OCI-LY1 (cell line): ENCODE data around the gene NOL11.

Source experiments
- H2AFZ ChIP-seq: fragments of 200-600 bp; sonication (generic), shearing (Covaris generic); 2 replicates; pipeline ENCODE4 v1.6.0; 2014; ENCODE audit warnings: antibody characterized with exemption, mild to moderate bottlenecking, low read length
- H3F3A ChIP-seq: fragments of 200-600 bp; sonication (generic), shearing (Covaris generic); 2 replicates; pipeline ENCODE4 v1.6.0; 2014; ENCODE audit warnings: mild to moderate bottlenecking, antibody characterized with exemption, low read length, moderate library complexity; ENCODE audit not compliant: insufficient read depth
- H3K27ac ChIP-seq: fragments of 200-600 bp; sonication (generic); 2 replicates; pipeline ENCODE4 v1.5.1; 2014; ENCODE audit warnings: low read length, mixed run types, mild to moderate bottlenecking, low read depth; ENCODE audit not compliant: poor library complexity, severe bottlenecking
- H3K27me3 ChIP-seq: fragments of 200-600 bp; sonication (generic); 2 replicates; pipeline ENCODE4 v1.6.0; 2014; ENCODE audit warnings: antibody characterized with exemption, mild to moderate bottlenecking, low read length, moderate library complexity; ENCODE audit not compliant: insufficient read depth
- H3K36me3 ChIP-seq: fragments of 200-600 bp; sonication (generic); 2 replicates; pipeline ENCODE4 v1.6.1; 2014; ENCODE audit warnings: mild to moderate bottlenecking, antibody characterized with exemption, low read length, moderate library complexity, mixed read lengths; ENCODE audit not compliant: insufficient read depth
- H3K4me1 ChIP-seq: fragments of 200-600 bp; sonication (generic); 2 replicates; pipeline ENCODE4 v1.5.1; 2014; ENCODE audit warnings: mild to moderate bottlenecking, low read length, moderate library complexity; ENCODE audit not compliant: insufficient read depth, severe bottlenecking
- H3K4me2 ChIP-seq: fragments of 200-600 bp; sonication (generic), shearing (Covaris generic); 2 replicates; pipeline ENCODE4 v1.6.1; 2014; ENCODE audit warnings: low read length
- H3K4me3 ChIP-seq: fragments of 200-600 bp; sonication (generic); 2 replicates; pipeline ENCODE4 v1.5.1; 2014; ENCODE audit warnings: low read length, low read depth, mild to moderate bottlenecking, mixed read lengths; ENCODE audit not compliant: poor library complexity, severe bottlenecking
- H3K79me2 ChIP-seq: fragments of 200-600 bp; shearing (Covaris generic); 2 replicates; pipeline ENCODE4 v1.6.1; 2016; ENCODE audit warnings: mixed run types, low read length, mixed read lengths; ENCODE audit not compliant: insufficient read depth
- H3K9ac ChIP-seq: fragments of 200-600 bp; sonication (generic), shearing (Covaris generic); 2 replicates; pipeline ENCODE4 v1.6.1; 2014; ENCODE audit warnings: mild to moderate bottlenecking, low read length, mixed read lengths
- H3K9me2 ChIP-seq: fragments of 200-600 bp; sonication (generic), shearing (Covaris generic); 2 replicates; pipeline ENCODE4 v1.6.1; 2014; ENCODE audit warnings: low read depth, mild to moderate bottlenecking, low read length, mixed read lengths
- H3K9me3 ChIP-seq: fragments of 200-600 bp; shearing (Covaris generic); 2 replicates; pipeline ENCODE4 v1.6.1; 2014; ENCODE audit warnings: low read length, mixed read lengths
- H4K20me1 ChIP-seq: fragments of 200-600 bp; sonication (generic), shearing (Covaris generic); 2 replicates; pipeline ENCODE4 v1.6.0; 2016; ENCODE audit warnings: mild to moderate bottlenecking, low read length; ENCODE audit not compliant: insufficient read depth
- EZH2 ChIP-seq: fragments of 200-600 bp; sonication (generic), shearing (Covaris generic); IDR thresholded peaks from 2 replicates; pipeline ENCODE4 v1.8.0; 2017; ENCODE audit warnings: borderline replicate concordance, mixed run types, mild to moderate bottlenecking, antibody characterized with exemption, low read length, moderate library complexity, mixed read lengths
- TF ChIP-seq, protein P1 (sequence below): fragments of 200-600 bp; sonication (generic), shearing (Covaris generic); IDR thresholded peaks from 2 replicates; pipeline ENCODE4 v1.5.1; 2017; ENCODE audit warnings: mild to moderate bottlenecking, antibody characterized with exemption, low read length, moderate library complexity, mixed read lengths

Gene NOL11

DNA sequence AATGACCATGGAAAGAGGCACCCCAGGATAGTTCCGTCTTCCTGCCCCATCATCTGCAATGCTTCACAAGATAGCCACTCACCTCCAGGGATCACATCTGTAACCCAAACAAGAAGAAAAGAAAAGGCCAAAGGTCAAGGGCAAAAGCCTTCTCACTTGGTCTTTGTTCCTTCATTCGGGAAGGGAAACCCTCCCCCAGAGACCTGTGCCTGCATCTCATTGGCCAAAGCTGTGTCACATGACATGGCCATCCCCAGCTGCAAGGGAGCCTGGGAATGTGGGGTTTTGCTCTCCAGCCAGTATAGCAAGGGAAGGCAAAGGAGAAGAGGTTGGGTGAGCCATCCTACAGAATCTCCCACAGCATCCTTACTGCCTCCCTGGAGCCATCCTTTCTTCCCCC lies 47.9 kb downstream of the NOL11 start:
- H3K79me2 ChIP-seq, result no peaks in the 10 kb centered on the region
- no peaks in the 10 kb centered on the region for H3K9me3 ChIP-seq
- no peak overlapping the region for H2AFZ ChIP-seq
- H4K20me1 ChIP-seq, result no peaks in the 10 kb centered on the region
- no peaks in the 10 kb centered on the region for H3K27me3 ChIP-seq
- no peaks in the 10 kb centered on the region for H3K36me3 ChIP-seq
- TF ChIP-seq EZH2, result no peak
- no peaks in the 10 kb centered on the region for H3K9me2 ChIP-seq
- no peak overlapping the region for H3K4me2 ChIP-seq
- no peak overlapping the region for H3K27ac ChIP-seq
- H3K4me3 ChIP-seq, result no peak overlapping the region
- H3F3A ChIP-seq, result no peaks in the 10 kb centered on the region
- no peaks in the 10 kb centered on the region for H3K4me1 ChIP-seq
- H3K9ac ChIP-seq, result no peak overlapping the region

DNA sequence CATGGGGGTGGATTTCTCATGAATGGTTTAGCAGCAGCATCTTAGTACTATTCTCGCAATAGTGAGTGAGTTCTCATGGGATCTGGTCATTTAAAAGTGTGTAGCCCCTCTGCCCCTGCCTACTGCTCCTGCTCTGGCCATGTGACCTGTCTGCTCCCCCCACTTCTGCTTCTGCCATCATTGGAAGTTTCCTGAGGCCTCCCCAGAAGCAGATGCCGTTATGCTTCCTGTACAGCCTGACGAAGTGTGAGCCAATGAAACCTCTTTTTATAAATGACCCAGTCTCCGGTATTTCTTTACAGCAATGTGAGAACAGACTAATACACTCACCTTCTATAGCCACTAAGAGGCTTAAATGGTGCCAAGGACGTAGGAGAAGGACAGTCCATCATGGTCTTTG lies 51.5 kb downstream of the NOL11 start:
- Histone ChIP-seq H2AFZ (no peak overlapping the region), H3K4me2 (no peak overlapping the region), H3K9me3 (no peaks in the 10 kb centered on the region), H3K27me3 (no peaks in the 10 kb centered on the region), H3F3A (no peaks in the 10 kb centered on the region), H3K27ac (no peak overlapping the region), H4K20me1 (no peaks in the 10 kb centered on the region), H3K36me3 (no peaks in the 10 kb centered on the region; the same call in 1 of the 2 replicates), H3K9me2 (no peaks in the 10 kb centered on the region), H3K79me2 (no peaks in the 10 kb centered on the region), H3K4me1 (no peaks in the 10 kb centered on the region), H3K4me3 (no peak overlapping the region), H3K9ac (no peak overlapping the region)
- TF ChIP-seq EZH2, result no peak
- TF ChIP-seq, protein P1, sequence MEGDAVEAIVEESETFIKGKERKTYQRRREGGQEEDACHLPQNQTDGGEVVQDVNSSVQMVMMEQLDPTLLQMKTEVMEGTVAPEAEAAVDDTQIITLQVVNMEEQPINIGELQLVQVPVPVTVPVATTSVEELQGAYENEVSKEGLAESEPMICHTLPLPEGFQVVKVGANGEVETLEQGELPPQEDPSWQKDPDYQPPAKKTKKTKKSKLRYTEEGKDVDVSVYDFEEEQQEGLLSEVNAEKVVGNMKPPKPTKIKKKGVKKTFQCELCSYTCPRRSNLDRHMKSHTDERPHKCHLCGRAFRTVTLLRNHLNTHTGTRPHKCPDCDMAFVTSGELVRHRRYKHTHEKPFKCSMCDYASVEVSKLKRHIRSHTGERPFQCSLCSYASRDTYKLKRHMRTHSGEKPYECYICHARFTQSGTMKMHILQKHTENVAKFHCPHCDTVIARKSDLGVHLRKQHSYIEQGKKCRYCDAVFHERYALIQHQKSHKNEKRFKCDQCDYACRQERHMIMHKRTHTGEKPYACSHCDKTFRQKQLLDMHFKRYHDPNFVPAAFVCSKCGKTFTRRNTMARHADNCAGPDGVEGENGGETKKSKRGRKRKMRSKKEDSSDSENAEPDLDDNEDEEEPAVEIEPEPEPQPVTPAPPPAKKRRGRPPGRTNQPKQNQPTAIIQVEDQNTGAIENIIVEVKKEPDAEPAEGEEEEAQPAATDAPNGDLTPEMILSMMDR, result no peak

DNA sequence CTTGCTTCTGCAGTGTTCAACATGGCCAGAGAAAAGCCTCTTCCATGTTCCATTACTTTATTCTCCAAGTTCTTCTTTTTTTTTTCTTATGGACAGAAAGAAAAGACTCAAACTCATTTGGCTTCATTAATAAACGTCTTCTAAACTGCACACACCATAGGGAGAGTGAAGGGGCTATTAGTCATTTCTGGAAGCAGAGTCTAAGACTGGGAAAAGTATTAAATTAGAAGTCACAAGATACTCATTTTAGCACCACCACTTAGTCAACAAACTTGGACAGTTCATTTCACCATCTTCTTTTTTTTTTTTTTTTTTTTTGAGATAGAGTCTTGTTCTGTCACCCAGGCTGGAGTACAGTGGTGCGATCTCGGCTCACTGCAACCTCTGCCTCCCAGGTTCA lies 52.8 kb downstream of the NOL11 start:
- no peak overlapping the region for H2AFZ ChIP-seq
- H3K36me3 ChIP-seq, result no peaks in the 10 kb centered on the region; the same call in 1 of the 2 replicates
- no peaks in the 10 kb centered on the region for H3K4me1 ChIP-seq
- H3K4me3 ChIP-seq, result no peak overlapping the region
- no peak overlapping the region for H3K4me2 ChIP-seq
- H3K27me3 ChIP-seq, result no peaks in the 10 kb centered on the region
- no peaks in the 10 kb centered on the region for H4K20me1 ChIP-seq
- H3K9ac ChIP-seq, result no peak overlapping the region
- H3K9me3 ChIP-seq, result no peaks in the 10 kb centered on the region
- no peaks in the 10 kb centered on the region for H3K9me2 ChIP-seq
- no peak for TF ChIP-seq EZH2
- TF ChIP-seq, protein P1, result no peak
- no peak overlapping the region for H3K27ac ChIP-seq
- H3F3A ChIP-seq, result no peaks in the 10 kb centered on the region
- H3K79me2 ChIP-seq, result no peaks in the 10 kb centered on the region

DNA sequence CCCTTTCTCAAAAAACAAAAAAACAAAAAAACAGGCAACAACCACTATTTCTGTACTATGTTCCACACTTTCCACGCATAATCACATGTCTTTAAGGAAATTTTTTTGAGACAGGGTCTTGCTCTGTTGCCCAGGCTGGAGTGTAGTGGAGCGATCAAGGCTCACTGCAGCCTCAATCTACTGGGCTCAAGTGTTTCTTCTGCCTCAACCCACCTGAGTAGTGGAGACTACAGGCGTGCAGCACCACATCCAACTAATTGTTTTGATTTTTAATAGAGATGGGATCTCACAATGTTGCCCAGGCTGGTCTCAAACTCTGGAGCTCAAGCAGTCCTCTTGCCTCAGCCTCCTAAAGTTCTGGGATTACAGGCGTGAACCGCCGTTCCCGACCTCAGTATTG lies 54.9 kb downstream of the NOL11 start:
- Histone ChIP-seq H3K9me2 (no peaks in the 10 kb centered on the region), H3K4me3 (no peak overlapping the region), H2AFZ (no peak overlapping the region), H3F3A (no peaks in the 10 kb centered on the region), H3K27ac (no peak overlapping the region), H3K27me3 (no peaks in the 10 kb centered on the region), H3K79me2 (no peaks in the 10 kb centered on the region), H3K4me2 (no peak overlapping the region), H3K36me3 (no peaks in the 10 kb centered on the region; the same call in 1 of the 2 replicates), H4K20me1 (no peaks in the 10 kb centered on the region), H3K9me3 (no peaks in the 10 kb centered on the region), H3K9ac (no peak overlapping the region), H3K4me1 (no peaks in the 10 kb centered on the region)
- TF ChIP-seq EZH2, result no peak
- TF ChIP-seq, protein P1, result no peak
